ENCODE data around the gene AXL.
"Not testable (repeated sequence)": the region's sequence is repeated elsewhere in the genome, so short reads cannot be mapped to it uniquely, and the experiment has no call there.

AXL gene

GRCh38 chr19:41274802-41275201 lies 55.8 kb downstream of the AXL start:
- DNase-seq (ENCODE audit: low read depth in 2 of 2), result no peak
- no peak overlapping the region for H3K4me3 ChIP-seq (replicated peaks in 1 of 2; ENCODE audit: low read depth in 2 of 2, low read length in 2 of 2)
- no peak for TF ChIP-seq CTCF (IDR thresholded peaks at IDR 0.05; ENCODE audit: low read depth, low read length)

DNA sequence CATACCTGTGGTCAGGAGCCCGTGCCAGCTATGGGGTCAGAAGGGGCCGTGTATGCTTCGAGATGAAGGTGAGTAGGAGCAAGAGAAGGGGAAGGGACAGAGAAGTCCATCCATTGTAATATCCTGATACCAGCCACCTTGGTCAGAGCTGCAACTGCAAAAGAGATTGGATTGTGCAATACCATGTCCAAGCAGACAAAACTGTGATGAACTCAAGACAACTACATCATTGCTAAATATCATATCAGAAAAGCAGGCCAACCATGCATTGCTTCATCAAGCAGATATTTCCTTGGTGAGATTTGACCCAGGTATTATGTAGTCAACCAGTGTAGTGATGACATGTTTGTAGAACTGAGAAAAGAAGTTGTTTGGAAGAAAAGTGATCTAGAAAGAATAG lies 57.2 kb downstream of the AXL start:
- peak; percentile 32 to 37 for DNase-seq (ENCODE audit: low read depth in 2 of 2)
- H3K4me3 ChIP-seq (replicated peaks in 1 of 2; ENCODE audit: low read depth in 2 of 2, low read length in 2 of 2), result no peak overlapping the region
- TF ChIP-seq CTCF (IDR thresholded peaks at IDR 0.05; ENCODE audit: low read depth, low read length), result no peak

GRCh38 chr19:41278478-41278877 lies 59.5 kb downstream of the AXL start:
- no peak overlapping the region for H3K4me3 ChIP-seq (replicated peaks in 1 of 2; ENCODE audit: low read depth in 2 of 2, low read length in 2 of 2)
- DNase-seq (ENCODE audit: low read depth in 2 of 2), result no peak
- no peak for TF ChIP-seq CTCF (IDR thresholded peaks at IDR 0.05; ENCODE audit: low read depth, low read length)

DNA sequence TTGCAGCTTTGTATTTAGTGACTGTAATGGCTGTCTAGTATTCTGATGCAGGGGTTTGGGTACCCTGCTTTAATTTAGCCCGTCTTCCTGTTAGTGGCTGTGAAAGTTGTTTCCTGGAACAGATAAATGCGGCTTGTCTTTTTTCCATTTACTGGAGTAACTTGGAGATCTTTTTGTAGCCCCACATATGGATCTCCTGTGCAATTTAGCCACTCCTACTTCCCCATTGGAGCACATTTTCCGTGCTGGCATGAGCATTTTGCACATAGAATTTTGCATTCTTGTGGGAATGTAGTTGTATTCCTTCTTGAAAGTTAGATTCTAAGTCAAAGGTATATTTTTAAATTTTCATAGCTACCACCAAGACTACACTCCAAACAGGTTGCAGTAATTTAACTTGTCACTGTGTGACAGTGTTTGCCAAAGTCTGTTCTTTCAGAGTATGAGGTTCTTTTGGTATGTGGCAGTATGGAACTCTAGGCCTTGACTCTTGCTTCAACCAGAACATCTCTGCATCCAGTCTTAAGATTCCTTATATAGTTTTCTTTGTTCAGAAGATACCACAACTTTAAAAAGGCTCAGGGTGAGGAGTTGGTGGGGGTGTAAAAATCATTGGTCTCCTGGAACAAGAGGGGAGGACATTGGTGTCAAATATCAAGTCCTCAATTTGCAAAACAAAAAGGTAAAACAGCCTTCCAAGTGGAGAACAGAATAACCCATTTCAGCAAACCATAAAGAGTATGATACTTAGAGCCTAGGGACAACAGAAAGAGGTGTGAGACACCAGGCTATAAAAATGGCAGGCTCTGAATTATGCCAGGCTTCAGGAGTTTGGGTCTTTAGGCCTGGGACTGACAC lies 69.9 kb downstream of the AXL start:
- no peak for DNase-seq (ENCODE audit: low read depth in 2 of 2)
- H3K4me3 ChIP-seq (replicated peaks in 1 of 2; ENCODE audit: low read depth in 2 of 2, low read length in 2 of 2), result no peak overlapping the region
- no peak for TF ChIP-seq CTCF (IDR thresholded peaks at IDR 0.05; ENCODE audit: low read depth, low read length)

DNA sequence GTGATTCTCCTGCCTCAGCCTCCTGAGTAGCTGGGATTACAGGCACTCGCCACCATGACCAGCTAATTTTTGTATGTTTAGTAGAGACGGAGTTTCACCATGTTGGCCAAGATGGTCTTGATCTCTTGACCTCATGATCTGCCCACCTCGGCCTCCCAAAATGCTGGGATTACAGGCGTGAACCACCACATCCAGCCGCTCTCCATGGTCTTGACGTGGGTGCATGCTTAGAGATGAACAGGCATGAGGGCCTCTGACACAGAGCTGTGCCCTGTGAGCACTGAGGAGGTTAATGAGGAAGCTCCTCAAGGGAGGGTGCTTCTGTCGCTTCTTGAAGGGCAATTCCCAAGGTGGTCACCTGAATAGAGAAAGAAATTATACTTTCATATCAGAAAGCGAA lies 70.8 kb downstream of the AXL start:
- DNase-seq (ENCODE audit: low read depth in 2 of 2); H3K4me3 ChIP-seq (replicated peaks in 1 of 2; ENCODE audit: low read depth in 2 of 2, low read length in 2 of 2): not testable (repeated sequence)

- no peak overlapping the region for H3K4me3 ChIP-seq (replicated peaks in 1 of 2; ENCODE audit: low read depth in 2 of 2, low read length in 2 of 2)
- DNase-seq (ENCODE audit: low read depth in 2 of 2), result no peak
- no peak for TF ChIP-seq CTCF (IDR thresholded peaks at IDR 0.05; ENCODE audit: low read depth, low read length)
Observed at GRCh38 chr19:41294393-41294792, 75.4 kb downstream of the AXL start.

DNA sequence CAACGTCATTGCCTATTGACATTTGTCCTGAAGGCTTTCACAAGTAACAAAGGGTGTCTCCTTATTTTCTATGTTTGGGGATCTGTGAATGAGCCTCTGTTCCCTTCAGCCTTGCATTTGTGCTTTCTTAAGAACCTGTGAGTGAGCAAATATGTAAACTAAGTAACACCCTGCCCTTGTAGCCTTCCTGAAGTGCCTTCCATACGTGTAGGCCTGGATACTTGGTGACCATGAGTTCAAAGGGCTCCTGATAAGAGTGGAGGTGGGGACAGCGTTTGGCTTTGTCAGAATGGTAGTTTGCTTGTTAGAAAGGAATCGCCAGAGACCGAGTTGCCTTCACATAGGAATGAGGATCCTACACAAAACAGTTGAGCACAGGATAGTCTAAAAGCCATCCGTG lies 76.5 kb downstream of the AXL start:
- no peak overlapping the region for H3K4me3 ChIP-seq (replicated peaks in 1 of 2; ENCODE audit: low read depth in 2 of 2, low read length in 2 of 2)
- no peak for DNase-seq (ENCODE audit: low read depth in 2 of 2)
- TF ChIP-seq CTCF (IDR thresholded peaks at IDR 0.05; ENCODE audit: low read depth, low read length), result no peak

Measured in cardiac fibroblast (primary cell).